Endometrial microvascular endothelial cells (primary cell): ENCODE measurements around the gene OTOGL. TPM values are rescaled to one million over a fixed set of nuclear protein-coding genes. Genes with fewer than 3 reads are reported as not detected.
"Not testable (repeated sequence)": the region's sequence is repeated elsewhere in the genome, so short reads cannot be mapped to it uniquely, and the experiment has no call there.

Experiments
- in situ Hi-C: cut with HindIII; loops from 2 replicates; pipeline ENCODE4 v1.10.0; 2017; ENCODE audit warnings: low sequenced_read_pairs, low pct_unique_long_range_greater_than_20kb; ENCODE audit errors: inconsistent ontology term
- total RNA-seq: library from RNA; depleted of rRNA; stranded (reverse); fragments of >200 nt; gene quantifications from one replicate; pipeline ENCODE4 v1.2.3, GENCODE V29; 2015; ENCODE audit errors: inconsistent ontology term

The OTOGL gene
- total RNA-seq: 2.0 TPM

GRCh38 chr12:80099259-80099658 lies at the start of gene OTOGL:
TSS of gene OTOGL (plus strand) at chr12:80099537. CDS start at chr12:80209432, 109,895 bp downstream.
- in situ Hi-C loops: no loop called here

GRCh38 chr12:80050236-80050635 lies 49.1 kb upstream of the OTOGL start:
- in situ Hi-C loops: no loop called here

- in situ Hi-C loops: no loop called here
Measured at GRCh38 chr12:80053051-80053790, 46.1 kb upstream of the OTOGL start.

- in situ Hi-C loops: no loop called here
Measured at GRCh38 chr12:80056232-80056631, 43.1 kb upstream of the OTOGL start.

- in situ Hi-C loops: no loop called here
Measured at GRCh38 chr12:80056845-80057244, 42.5 kb upstream of the OTOGL start.

- in situ Hi-C loops: no loop called here
Measured at GRCh38 chr12:80058586-80058985, 40.8 kb upstream of the OTOGL start.

- in situ Hi-C loops: no loop called here
Measured at GRCh38 chr12:80059102-80059501, 40.2 kb upstream of the OTOGL start.

- in situ Hi-C loops: no loop called here
Measured at GRCh38 chr12:80059875-80060274, 39.5 kb upstream of the OTOGL start.

GRCh38 chr12:80064269-80064668 lies 35.1 kb upstream of the OTOGL start:
- in situ Hi-C loops: no loop called here

- in situ Hi-C loops: no loop called here
Measured at GRCh38 chr12:80064951-80065350, 34.4 kb upstream of the OTOGL start.

- in situ Hi-C loops: no loop called here
Measured at GRCh38 chr12:80068173-80068572, 31.2 kb upstream of the OTOGL start.

- in situ Hi-C loops: not testable (repeated sequence)
Measured at GRCh38 chr12:80083892-80084614, 15.3 kb upstream of the OTOGL start.

GRCh38 chr12:80086025-80086424 lies 13.3 kb upstream of the OTOGL start:
- in situ Hi-C loops: no loop called here

- in situ Hi-C loops: no loop called here
Measured at GRCh38 chr12:80087486-80088213, 11.7 kb upstream of the OTOGL start.

- in situ Hi-C loops: no loop called here
Measured at GRCh38 chr12:80100591-80100990, 1.3 kb downstream of the OTOGL start.

GRCh38 chr12:80101126-80101525 lies 1.8 kb downstream of the OTOGL start:
- in situ Hi-C loops: no loop called here

- in situ Hi-C loops: no loop called here
Measured at GRCh38 chr12:80107221-80107620, 7.9 kb downstream of the OTOGL start.

GRCh38 chr12:80116735-80117134 lies 17.4 kb downstream of the OTOGL start:
- in situ Hi-C loops: no loop called here

- in situ Hi-C loops: no loop called here
Measured at GRCh38 chr12:80118565-80119324, 19.4 kb downstream of the OTOGL start.
